Measurements from ENCODE around the gene ARHGAP4. TPM values are rescaled to one million over a fixed set of nuclear protein-coding genes. Genes with fewer than 3 reads are reported as not detected.

The ARHGAP4 gene
- total and polyA plus RNA-seq, 4 donors = 14.9 to 26.5 (median 23.2) TPM

GRCh38 chrX:153884590-153884989, 41.5 kb downstream of the ARHGAP4 start:
- H3K9me3 ChIP-seq (ENCODE audit: control insufficient read depth, insufficient read depth, low read length) = no peaks in the 10 kb centered on the region
- H3K4me1 ChIP-seq (ENCODE audit: control insufficient read depth, insufficient read depth, low read length) = peaks cover 66% of the 10 kb centered on the region
- H3K4me3 ChIP-seq (ENCODE audit: low read depth, low read length) = peak overlapping the region; percentile 52
- peak in 1 of 6 donors; percentile 54 for DNase-seq (ENCODE audit: low read depth in 4 of 6, low spot score in 6 of 6)
- H3K27ac ChIP-seq (ENCODE audit: low read depth, low read length) = peak overlapping the region; percentile 54
- H3K36me3 ChIP-seq (ENCODE audit: control insufficient read depth, insufficient read depth, low read length) = peaks cover 14% of the 10 kb centered on the region
- H3K27me3 ChIP-seq (ENCODE audit: control insufficient read depth, insufficient read depth, low read length) = peaks cover 36% of the 10 kb centered on the region
- 40% methylated on average over 5 of the region's 6 CpGs for WGBS (ENCODE audit: insufficient coverage)

- no peak overlapping the region for H3K4me3 ChIP-seq (ENCODE audit: low read depth, low read length)
- no peak for DNase-seq (ENCODE audit: low read depth in 4 of 6, low spot score in 6 of 6)
- peaks cover 70% of the 10 kb centered on the region for H3K4me1 ChIP-seq (ENCODE audit: control insufficient read depth, insufficient read depth, low read length)
- H3K36me3 ChIP-seq (ENCODE audit: control insufficient read depth, insufficient read depth, low read length) = peaks cover 14% of the 10 kb centered on the region
- H3K27ac ChIP-seq (ENCODE audit: low read depth, low read length) = peak overlapping the region; percentile 80
- H3K27me3 ChIP-seq (ENCODE audit: control insufficient read depth, insufficient read depth, low read length) = peaks cover 36% of the 10 kb centered on the region
- no peaks in the 10 kb centered on the region for H3K9me3 ChIP-seq (ENCODE audit: control insufficient read depth, insufficient read depth, low read length)
- WGBS (ENCODE audit: insufficient coverage) = 43% methylated on average over 7 of the region's 13 CpGs
Observed at GRCh38 chrX:153884136-153884535, 41.9 kb downstream of the ARHGAP4 start.

- Histone ChIP-seq H3K4me3 (ENCODE audit: low read depth, low read length) (peak overlapping the region; percentile 16), H3K27me3 (ENCODE audit: control insufficient read depth, insufficient read depth, low read length) (peaks cover 36% of the 10 kb centered on the region), H3K27ac (ENCODE audit: low read depth, low read length) (peak overlapping the region; percentile 80), H3K36me3 (ENCODE audit: control insufficient read depth, insufficient read depth, low read length) (peaks cover 14% of the 10 kb centered on the region), H3K4me1 (ENCODE audit: control insufficient read depth, insufficient read depth, low read length) (peaks cover 78% of the 10 kb centered on the region), H3K9me3 (ENCODE audit: control insufficient read depth, insufficient read depth, low read length) (no peaks in the 10 kb centered on the region)
- no peak for DNase-seq (ENCODE audit: low read depth in 4 of 6, low spot score in 6 of 6)
- WGBS (ENCODE audit: insufficient coverage) = 59% methylated on average over 12 of the region's 13 CpGs
Observed at GRCh38 chrX:153883163-153883843, 42.8 kb downstream of the ARHGAP4 start.

- Histone ChIP-seq H3K27me3 (ENCODE audit: control insufficient read depth, insufficient read depth, low read length) (peaks cover 34% of the 10 kb centered on the region), H3K36me3 (ENCODE audit: control insufficient read depth, insufficient read depth, low read length) (peaks cover 14% of the 10 kb centered on the region), H3K4me1 (ENCODE audit: control insufficient read depth, insufficient read depth, low read length) (peaks cover 82% of the 10 kb centered on the region), H3K4me3 (ENCODE audit: low read depth, low read length) (no peak overlapping the region), H3K9me3 (ENCODE audit: control insufficient read depth, insufficient read depth, low read length) (no peaks in the 10 kb centered on the region), H3K27ac (ENCODE audit: low read depth, low read length) (peak overlapping the region; percentile 80)
- WGBS (ENCODE audit: insufficient coverage) = 74% methylated on average over 6 of the region's 7 CpGs
- no peak for DNase-seq (ENCODE audit: low read depth in 4 of 6, low spot score in 6 of 6)
Observed at GRCh38 chrX:153882557-153882956, 43.5 kb downstream of the ARHGAP4 start.

GRCh38 chrX:153882086-153882498, 44.0 kb downstream of the ARHGAP4 start:
- DNase-seq (ENCODE audit: low read depth in 4 of 6, low spot score in 6 of 6) = no peak
- H3K36me3 ChIP-seq (ENCODE audit: control insufficient read depth, insufficient read depth, low read length) = peaks cover 14% of the 10 kb centered on the region
- peak overlapping the region; percentile 80 for H3K27ac ChIP-seq (ENCODE audit: low read depth, low read length)
- H3K4me3 ChIP-seq (ENCODE audit: low read depth, low read length) = no peak overlapping the region
- 28% methylated on average over 7 of the region's 8 CpGs for WGBS (ENCODE audit: insufficient coverage)
- H3K27me3 ChIP-seq (ENCODE audit: control insufficient read depth, insufficient read depth, low read length) = peaks cover 30% of the 10 kb centered on the region
- H3K9me3 ChIP-seq (ENCODE audit: control insufficient read depth, insufficient read depth, low read length) = no peaks in the 10 kb centered on the region
- peaks cover 80% of the 10 kb centered on the region for H3K4me1 ChIP-seq (ENCODE audit: control insufficient read depth, insufficient read depth, low read length)

GRCh38 chrX:153881281-153881680, 44.8 kb downstream of the ARHGAP4 start:
- WGBS (ENCODE audit: insufficient coverage) = 48% methylated on average over 2 of the region's 7 CpGs
- H3K4me1 ChIP-seq (ENCODE audit: control insufficient read depth, insufficient read depth, low read length) = peaks cover 72% of the 10 kb centered on the region
- peak overlapping the region; percentile 75 for H3K27ac ChIP-seq (ENCODE audit: low read depth, low read length)
- H3K4me3 ChIP-seq (ENCODE audit: low read depth, low read length) = no peak overlapping the region
- H3K27me3 ChIP-seq (ENCODE audit: control insufficient read depth, insufficient read depth, low read length) = peaks cover 22% of the 10 kb centered on the region
- H3K9me3 ChIP-seq (ENCODE audit: control insufficient read depth, insufficient read depth, low read length) = no peaks in the 10 kb centered on the region
- H3K36me3 ChIP-seq (ENCODE audit: control insufficient read depth, insufficient read depth, low read length) = peaks cover 14% of the 10 kb centered on the region
- no peak for DNase-seq (ENCODE audit: low read depth in 4 of 6, low spot score in 6 of 6)

GRCh38 chrX:153880440-153880815, 45.6 kb downstream of the ARHGAP4 start:
- Histone ChIP-seq H3K9me3 (ENCODE audit: control insufficient read depth, insufficient read depth, low read length) (no peaks in the 10 kb centered on the region), H3K4me3 (ENCODE audit: low read depth, low read length) (no peak overlapping the region), H3K36me3 (ENCODE audit: control insufficient read depth, insufficient read depth, low read length) (peaks cover 14% of the 10 kb centered on the region), H3K27ac (ENCODE audit: low read depth, low read length) (no peak overlapping the region), H3K27me3 (ENCODE audit: control insufficient read depth, insufficient read depth, low read length) (peaks cover 19% of the 10 kb centered on the region), H3K4me1 (ENCODE audit: control insufficient read depth, insufficient read depth, low read length) (peaks cover 73% of the 10 kb centered on the region)
- 36% methylated on average over 5 of the region's 6 CpGs for WGBS (ENCODE audit: insufficient coverage)
- no peak for DNase-seq (ENCODE audit: low read depth in 4 of 6, low spot score in 6 of 6)

- Histone ChIP-seq H3K4me1 (ENCODE audit: control insufficient read depth, insufficient read depth, low read length) (peaks cover 74% of the 10 kb centered on the region), H3K27ac (ENCODE audit: low read depth, low read length) (no peak overlapping the region), H3K27me3 (ENCODE audit: control insufficient read depth, insufficient read depth, low read length) (peaks cover 13% of the 10 kb centered on the region), H3K9me3 (ENCODE audit: control insufficient read depth, insufficient read depth, low read length) (no peaks in the 10 kb centered on the region), H3K36me3 (ENCODE audit: control insufficient read depth, insufficient read depth, low read length) (peaks cover 14% of the 10 kb centered on the region), H3K4me3 (ENCODE audit: low read depth, low read length) (no peak overlapping the region)
- DNase-seq (ENCODE audit: low read depth in 4 of 6, low spot score in 6 of 6) = no peak
- WGBS (ENCODE audit: insufficient coverage) = 56% methylated on average over 10 of the region's 12 CpGs
Observed at GRCh38 chrX:153879741-153880439, 46.2 kb downstream of the ARHGAP4 start.

GRCh38 chrX:153878969-153879653, 47.0 kb downstream of the ARHGAP4 start:
- WGBS (ENCODE audit: insufficient coverage) = 17% methylated on average over 27 of the region's 28 CpGs
- Histone ChIP-seq H3K4me3 (ENCODE audit: low read depth, low read length) (no peak overlapping the region), H3K27me3 (ENCODE audit: control insufficient read depth, insufficient read depth, low read length) (peaks cover 6% of the 10 kb centered on the region), H3K9me3 (ENCODE audit: control insufficient read depth, insufficient read depth, low read length) (no peaks in the 10 kb centered on the region), H3K4me1 (ENCODE audit: control insufficient read depth, insufficient read depth, low read length) (peaks cover 72% of the 10 kb centered on the region), H3K27ac (ENCODE audit: low read depth, low read length) (peak overlapping the region; percentile 80), H3K36me3 (ENCODE audit: control insufficient read depth, insufficient read depth, low read length) (peaks cover 13% of the 10 kb centered on the region)
- peak in 4 of 6 donors; percentile 10 to 90 (median 56) for DNase-seq (ENCODE audit: low read depth in 4 of 6, low spot score in 6 of 6)

Data from spinal cord (tissue), 10 donors.